Neural cell (in vitro differentiated cells): ENCODE data around the gene FRS3. TPM values are rescaled to one million over a fixed set of nuclear protein-coding genes. Genes with fewer than 3 reads are reported as not detected.
"Not testable (repeated sequence)": the region's sequence is repeated elsewhere in the genome, so short reads cannot be mapped to it uniquely, and the experiment has no call there.

Source experiments
- H2AFZ ChIP-seq: fragments of 200-600, 300-800 bp; sonication (generic), shearing (Covaris generic); 2 replicates; pipeline ENCODE4 v1.6.0; 2014; ENCODE audit warnings: low read depth, mild to moderate bottlenecking, antibody characterized with exemption, low read length, moderate library complexity
- H3F3A ChIP-seq: fragments of 200-600 bp; shearing (Covaris generic); 2 replicates; pipeline ENCODE4 v1.6.1; 2016; ENCODE audit warnings: mild to moderate bottlenecking, moderate library complexity, mixed read lengths, antibody characterized with exemption, low read length; ENCODE audit not compliant: insufficient read depth, poor library complexity, severe bottlenecking
- H3K27ac ChIP-seq: fragments of 200-600, 300-800 bp; sonication (generic), shearing (Covaris generic); 2 replicates; pipeline ENCODE4 v1.5.1; 2014; ENCODE audit warnings: mild to moderate bottlenecking, low read length, moderate library complexity
- H3K27me3 ChIP-seq: fragments of 300-800, 200-600 bp; sonication (generic), shearing (Covaris generic); 2 replicates; pipeline ENCODE4 v1.6.0; 2014; ENCODE audit warnings: mild to moderate bottlenecking, low read depth, low read length, moderate library complexity; ENCODE audit not compliant: insufficient read depth
- H3K36me3 ChIP-seq: fragments of 300-800, 200-600 bp; sonication (generic), shearing (Covaris generic); 2 replicates; pipeline ENCODE4 v1.5.1; 2014; ENCODE audit warnings: mild to moderate bottlenecking, antibody characterized with exemption, low read length, moderate library complexity; ENCODE audit not compliant: insufficient read depth
- H3K4me2 ChIP-seq: fragments of 300-800, 200-600 bp; sonication (generic), shearing (Covaris generic); 2 replicates; pipeline ENCODE4 v1.6.0; 2014; ENCODE audit warnings: mild to moderate bottlenecking, low read length
- H3K4me3 ChIP-seq: fragments of 300-800, 200-600 bp; sonication (generic), shearing (Covaris generic); 2 replicates; pipeline ENCODE4 v1.5.1; 2014; ENCODE audit warnings: mild to moderate bottlenecking, low read length, moderate library complexity
- H3K79me2 ChIP-seq: fragments of 200-600 bp; shearing (Covaris generic); replicated peaks from 2 replicates; pipeline ENCODE4 v1.6.0; 2014; ENCODE audit warnings: mild to moderate bottlenecking, low read length, moderate library complexity; ENCODE audit not compliant: insufficient read depth
- H3K9ac ChIP-seq: fragments of 300-800, 200-600 bp; sonication (generic), shearing (Covaris generic); 2 replicates; pipeline ENCODE4 v1.6.1; 2016; ENCODE audit warnings: mild to moderate bottlenecking, low read length, mixed read lengths
- H3K9me2 ChIP-seq: fragments of 200-600 bp; shearing (Covaris generic); 2 replicates; pipeline ENCODE4 v1.6.1; 2016; ENCODE audit warnings: mild to moderate bottlenecking, low read length, mixed read lengths; ENCODE audit not compliant: insufficient read depth
- H3K9me3 ChIP-seq: fragments of 200-600, 300-800 bp; sonication (generic), shearing (Covaris generic); 2 replicates; pipeline ENCODE4 v1.6.1; 2016; ENCODE audit warnings: mild to moderate bottlenecking, mixed run types, low read length, moderate library complexity, mixed read lengths
- H4K20me1 ChIP-seq: fragments of 200-600 bp; shearing (Covaris generic); 2 replicates; pipeline ENCODE4 v1.6.1; 2016; ENCODE audit warnings: mild to moderate bottlenecking, mixed run types; ENCODE audit not compliant: insufficient read depth
- EP300 ChIP-seq: fragments of 450-650 bp; conservative IDR thresholded peaks from 2 replicates; pipeline ENCODE4 v1.6.1; 2014; ENCODE audit warnings: antibody characterized with exemption, mild to moderate bottlenecking, moderate library complexity; ENCODE audit not compliant: poor library complexity, severe bottlenecking
- EZH2 ChIP-seq: fragments of 200-600, 300-800 bp; shearing (Covaris generic), sonication (generic); IDR thresholded peaks from 2 replicates; pipeline ENCODE4 v1.6.1; 2014; ENCODE audit warnings: antibody characterized with exemption, low read length, borderline replicate concordance, mild to moderate bottlenecking; ENCODE audit not compliant: insufficient read depth, poor library complexity, severe bottlenecking
- MXI1 ChIP-seq: fragments of 450-650 bp; conservative IDR thresholded peaks from 2 replicates; pipeline ENCODE4 v1.6.1; 2014; ENCODE audit warnings: antibody characterized with exemption, mild to moderate bottlenecking; ENCODE audit not compliant: poor library complexity, severe bottlenecking
- POLR2AphosphoS5 ChIP-seq: IDR thresholded peaks from 2 replicates; pipeline ENCODE4 v1.6.1; 2012
- RAD21 ChIP-seq: fragments of 450-650 bp; conservative IDR thresholded peaks from 2 replicates; pipeline ENCODE4 v1.6.1; 2014; ENCODE audit warnings: antibody characterized with exemption, mild to moderate bottlenecking, moderate library complexity
- SMC3 ChIP-seq: fragments of 450-650 bp; conservative IDR thresholded peaks from 2 replicates; pipeline ENCODE4 v1.6.1; 2014; ENCODE audit warnings: antibody characterized with exemption, mild to moderate bottlenecking, moderate library complexity; ENCODE audit not compliant: poor library complexity
- TAF1 ChIP-seq: IDR thresholded peaks from 2 replicates; pipeline ENCODE4 v1.6.1; 2012; ENCODE audit warnings: low read depth
- polyA plus RNA-seq: library from polyadenylated mRNA; depleted of rRNA; stranded (reverse); fragments of >200 nt; gene quantifications from 2 replicates; pipeline ENCODE4 v1.2.3, GENCODE V29; 2014
- TF ChIP-seq, protein P1 (sequence below): IDR thresholded peaks from 2 replicates; pipeline ENCODE4 v1.6.1; 2012; ENCODE audit warnings: borderline replicate concordance
- TF ChIP-seq, protein P2 (sequence below): fragments of 450-650 bp; IDR thresholded peaks from 2 replicates; pipeline ENCODE4 v1.5.1; 2014; ENCODE audit warnings: antibody characterized with exemption, mild to moderate bottlenecking, moderate library complexity; ENCODE audit not compliant: poor library complexity, severe bottlenecking

Gene FRS3
- polyA plus RNA-seq, 1 donor from 2014 or later, result 15.7 TPM

DNA sequence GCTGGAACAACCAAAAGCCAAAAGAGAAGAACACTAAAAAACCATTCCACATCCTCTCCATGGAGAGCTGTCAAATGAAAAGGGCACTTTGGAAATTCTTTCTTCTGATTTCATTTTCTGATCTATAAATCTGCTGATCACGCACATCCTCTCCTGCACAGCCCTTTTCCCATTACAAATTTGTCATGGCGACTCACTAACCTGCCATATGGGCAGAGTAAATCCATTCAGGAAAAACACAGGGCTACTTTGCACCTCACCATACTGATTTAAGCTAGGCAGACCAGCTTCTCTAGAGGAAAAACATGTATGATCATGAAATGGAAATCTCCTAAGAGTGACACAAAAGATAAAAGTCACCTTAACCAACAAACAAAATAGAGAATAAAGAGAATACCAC, 33.8 kb upstream of the FRS3 start:
- H3K36me3 ChIP-seq, result no peaks in the 10 kb centered on the region
- TF ChIP-seq TAF1 (no peak), MXI1 (no peak), EP300 (no peak), POLR2AphosphoS5 (no peak), RAD21 (no peak), SMC3 (no peak), EZH2 (no peak)
- TF ChIP-seq, protein P1, sequence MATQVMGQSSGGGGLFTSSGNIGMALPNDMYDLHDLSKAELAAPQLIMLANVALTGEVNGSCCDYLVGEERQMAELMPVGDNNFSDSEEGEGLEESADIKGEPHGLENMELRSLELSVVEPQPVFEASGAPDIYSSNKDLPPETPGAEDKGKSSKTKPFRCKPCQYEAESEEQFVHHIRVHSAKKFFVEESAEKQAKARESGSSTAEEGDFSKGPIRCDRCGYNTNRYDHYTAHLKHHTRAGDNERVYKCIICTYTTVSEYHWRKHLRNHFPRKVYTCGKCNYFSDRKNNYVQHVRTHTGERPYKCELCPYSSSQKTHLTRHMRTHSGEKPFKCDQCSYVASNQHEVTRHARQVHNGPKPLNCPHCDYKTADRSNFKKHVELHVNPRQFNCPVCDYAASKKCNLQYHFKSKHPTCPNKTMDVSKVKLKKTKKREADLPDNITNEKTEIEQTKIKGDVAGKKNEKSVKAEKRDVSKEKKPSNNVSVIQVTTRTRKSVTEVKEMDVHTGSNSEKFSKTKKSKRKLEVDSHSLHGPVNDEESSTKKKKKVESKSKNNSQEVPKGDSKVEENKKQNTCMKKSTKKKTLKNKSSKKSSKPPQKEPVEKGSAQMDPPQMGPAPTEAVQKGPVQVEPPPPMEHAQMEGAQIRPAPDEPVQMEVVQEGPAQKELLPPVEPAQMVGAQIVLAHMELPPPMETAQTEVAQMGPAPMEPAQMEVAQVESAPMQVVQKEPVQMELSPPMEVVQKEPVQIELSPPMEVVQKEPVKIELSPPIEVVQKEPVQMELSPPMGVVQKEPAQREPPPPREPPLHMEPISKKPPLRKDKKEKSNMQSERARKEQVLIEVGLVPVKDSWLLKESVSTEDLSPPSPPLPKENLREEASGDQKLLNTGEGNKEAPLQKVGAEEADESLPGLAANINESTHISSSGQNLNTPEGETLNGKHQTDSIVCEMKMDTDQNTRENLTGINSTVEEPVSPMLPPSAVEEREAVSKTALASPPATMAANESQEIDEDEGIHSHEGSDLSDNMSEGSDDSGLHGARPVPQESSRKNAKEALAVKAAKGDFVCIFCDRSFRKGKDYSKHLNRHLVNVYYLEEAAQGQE, result no peak
- TF ChIP-seq, protein P2, sequence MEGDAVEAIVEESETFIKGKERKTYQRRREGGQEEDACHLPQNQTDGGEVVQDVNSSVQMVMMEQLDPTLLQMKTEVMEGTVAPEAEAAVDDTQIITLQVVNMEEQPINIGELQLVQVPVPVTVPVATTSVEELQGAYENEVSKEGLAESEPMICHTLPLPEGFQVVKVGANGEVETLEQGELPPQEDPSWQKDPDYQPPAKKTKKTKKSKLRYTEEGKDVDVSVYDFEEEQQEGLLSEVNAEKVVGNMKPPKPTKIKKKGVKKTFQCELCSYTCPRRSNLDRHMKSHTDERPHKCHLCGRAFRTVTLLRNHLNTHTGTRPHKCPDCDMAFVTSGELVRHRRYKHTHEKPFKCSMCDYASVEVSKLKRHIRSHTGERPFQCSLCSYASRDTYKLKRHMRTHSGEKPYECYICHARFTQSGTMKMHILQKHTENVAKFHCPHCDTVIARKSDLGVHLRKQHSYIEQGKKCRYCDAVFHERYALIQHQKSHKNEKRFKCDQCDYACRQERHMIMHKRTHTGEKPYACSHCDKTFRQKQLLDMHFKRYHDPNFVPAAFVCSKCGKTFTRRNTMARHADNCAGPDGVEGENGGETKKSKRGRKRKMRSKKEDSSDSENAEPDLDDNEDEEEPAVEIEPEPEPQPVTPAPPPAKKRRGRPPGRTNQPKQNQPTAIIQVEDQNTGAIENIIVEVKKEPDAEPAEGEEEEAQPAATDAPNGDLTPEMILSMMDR, result no peak
- H3K9me2 ChIP-seq, result no peaks in the 10 kb centered on the region
- no peak overlapping the region for H2AFZ ChIP-seq
- no peak overlapping the region for H3K4me3 ChIP-seq
- no peaks in the 10 kb centered on the region for H4K20me1 ChIP-seq
- no peaks in the 10 kb centered on the region for H3F3A ChIP-seq
- H3K27me3 ChIP-seq, result no peaks in the 10 kb centered on the region
- no peaks in the 10 kb centered on the region for H3K9me3 ChIP-seq
- H3K9ac ChIP-seq, result no peak overlapping the region
- no peak overlapping the region for H3K4me2 ChIP-seq
- H3K27ac ChIP-seq, result no peak overlapping the region
- H3K79me2 ChIP-seq, result no peaks in the 10 kb centered on the region

DNA sequence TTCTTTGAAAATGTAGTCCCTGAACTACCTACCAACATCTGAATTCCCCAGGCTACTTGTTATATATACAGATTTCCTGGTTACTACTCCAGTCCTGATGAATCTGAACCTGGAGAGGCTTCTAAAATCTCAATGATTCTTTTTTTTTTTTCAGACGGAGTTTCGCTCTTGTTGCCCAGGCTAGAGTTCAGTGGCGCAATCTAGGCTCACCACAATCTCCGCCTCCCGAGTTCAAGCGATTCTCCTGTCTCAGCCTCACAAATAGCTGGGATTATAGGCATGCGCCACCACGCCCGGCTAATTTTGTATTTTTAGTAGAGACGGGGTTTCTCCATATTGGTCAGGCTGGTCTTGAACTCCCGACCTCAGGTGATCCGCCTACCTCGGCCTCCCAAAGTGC, 32.2 kb upstream of the FRS3 start:
- not testable (repeated sequence) for H3K4me3 ChIP-seq, H4K20me1 ChIP-seq, H3K36me3 ChIP-seq, H3K27me3 ChIP-seq, H3F3A ChIP-seq, H3K9ac ChIP-seq, H3K79me2 ChIP-seq, H2AFZ ChIP-seq, H3K9me2 ChIP-seq, H3K9me3 ChIP-seq, H3K4me2 ChIP-seq, H3K27ac ChIP-seq

DNA sequence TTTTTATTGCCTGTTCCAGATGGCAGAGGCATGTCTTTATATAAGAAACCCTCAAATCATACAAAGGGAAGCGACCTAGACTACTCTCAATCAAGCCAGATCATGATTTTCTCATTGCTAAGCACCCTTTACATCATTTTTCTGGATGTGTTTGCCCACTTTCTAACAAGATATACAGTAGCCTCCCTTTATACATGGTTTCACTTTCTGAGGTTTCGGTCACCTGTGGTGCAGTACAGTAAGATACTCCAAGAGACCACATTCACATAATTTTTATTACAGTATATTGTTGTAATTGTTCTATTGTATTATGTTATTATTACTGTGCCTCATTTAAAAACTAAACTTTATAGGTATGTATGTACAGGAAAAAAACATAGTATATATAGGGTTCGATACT, 31.4 kb upstream of the FRS3 start:
- Histone ChIP-seq H3K9me2 (no peaks in the 10 kb centered on the region), H3F3A (no peaks in the 10 kb centered on the region), H3K9ac (no peak overlapping the region), H4K20me1 (no peaks in the 10 kb centered on the region), H2AFZ (no peak overlapping the region), H3K79me2 (no peaks in the 10 kb centered on the region), H3K4me3 (no peak overlapping the region), H3K4me2 (no peak overlapping the region), H3K36me3 (no peaks in the 10 kb centered on the region), H3K9me3 (no peaks in the 10 kb centered on the region), H3K27me3 (no peaks in the 10 kb centered on the region), H3K27ac (no peak overlapping the region)
- TF ChIP-seq, protein P1, result no peak
- TF ChIP-seq RAD21 (no peak), SMC3 (no peak), EP300 (no peak), MXI1 (no peak)
- TF ChIP-seq, protein P2, result no peak
